Measurements from ENCODE around the gene CCDC188.

The CCDC188 gene

GRCh38 chr22:20126284-20127029 lies 24.4 kb downstream of the CCDC188 start:
- H3K9ac ChIP-seq (ENCODE audit: low read length), result no peak overlapping the region
- no peaks in the 10 kb centered on the region for H3K9me3 ChIP-seq (ENCODE audit: control insufficient read depth, low read length)
- peaks cover 6% of the 10 kb centered on the region for H3K36me3 ChIP-seq (ENCODE audit: control insufficient read depth, insufficient read depth, low read length)
- H3K4me3 ChIP-seq (ENCODE audit: low read length), result no peak overlapping the region
- H3K4me1 ChIP-seq (ENCODE audit: control insufficient read depth, insufficient read depth, low read length), result peaks cover 6% of the 10 kb centered on the region
- H3K27me3 ChIP-seq (ENCODE audit: control insufficient read depth, insufficient read depth, low read length), result no peaks in the 10 kb centered on the region

DNA sequence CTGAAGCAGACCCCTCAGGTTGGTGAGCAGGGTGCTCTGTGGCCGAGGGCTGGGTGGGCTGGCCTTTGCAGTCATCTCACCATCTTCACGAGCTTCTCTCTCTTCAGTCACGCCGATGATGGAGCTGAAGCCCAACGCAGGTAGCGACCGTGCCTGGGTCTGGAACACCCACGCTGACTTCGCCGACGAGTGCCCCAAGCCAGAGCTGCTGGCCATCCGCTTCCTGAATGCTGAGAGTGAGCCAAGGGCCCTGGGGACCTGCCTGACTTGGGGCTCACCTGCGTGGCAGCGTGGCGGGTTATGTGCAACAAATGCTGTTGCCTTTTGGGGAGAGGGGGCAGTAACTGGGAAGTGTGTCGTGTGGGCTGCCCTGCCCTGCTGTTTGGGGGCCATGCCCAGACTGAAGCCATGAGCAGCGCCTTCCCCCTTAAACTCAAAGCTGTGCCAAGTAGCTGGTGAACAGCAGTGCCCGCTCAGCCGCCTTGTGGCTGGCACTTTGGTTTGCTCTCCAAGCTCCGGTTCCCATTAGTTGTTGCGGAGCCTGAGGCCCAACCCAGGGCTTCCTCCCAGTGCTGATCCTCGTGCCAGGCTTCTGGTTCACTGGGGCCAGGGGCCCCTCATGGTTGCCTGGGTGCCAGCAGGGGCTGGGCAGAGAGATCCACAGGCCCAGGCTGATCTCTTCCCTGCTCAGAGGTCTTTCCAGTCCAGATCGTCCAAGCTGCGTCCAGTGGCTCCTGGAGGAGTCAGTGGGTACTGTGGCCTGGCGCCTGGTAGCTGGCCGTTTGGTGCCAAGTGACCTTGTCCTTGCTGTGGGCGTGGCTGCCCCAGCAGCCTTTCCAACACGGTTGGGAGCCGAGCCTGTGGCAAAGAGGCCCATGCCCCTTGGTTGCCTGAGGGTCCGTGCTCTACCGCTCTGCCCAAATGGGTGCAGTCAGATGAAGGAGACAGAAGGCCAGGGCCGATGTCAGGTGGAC lies 25.4 kb downstream of the CCDC188 start:
- H3K36me3 ChIP-seq (ENCODE audit: control insufficient read depth, insufficient read depth, low read length), result peaks cover 6% of the 10 kb centered on the region
- no peak overlapping the region for H3K9ac ChIP-seq (ENCODE audit: low read length)
- no peaks in the 10 kb centered on the region for H3K27me3 ChIP-seq (ENCODE audit: control insufficient read depth, insufficient read depth, low read length)
- H3K4me1 ChIP-seq (ENCODE audit: control insufficient read depth, insufficient read depth, low read length), result peaks cover 3% of the 10 kb centered on the region
- H3K4me3 ChIP-seq (ENCODE audit: low read length), result no peak overlapping the region
- H3K9me3 ChIP-seq (ENCODE audit: control insufficient read depth, low read length), result no peaks in the 10 kb centered on the region

DNA sequence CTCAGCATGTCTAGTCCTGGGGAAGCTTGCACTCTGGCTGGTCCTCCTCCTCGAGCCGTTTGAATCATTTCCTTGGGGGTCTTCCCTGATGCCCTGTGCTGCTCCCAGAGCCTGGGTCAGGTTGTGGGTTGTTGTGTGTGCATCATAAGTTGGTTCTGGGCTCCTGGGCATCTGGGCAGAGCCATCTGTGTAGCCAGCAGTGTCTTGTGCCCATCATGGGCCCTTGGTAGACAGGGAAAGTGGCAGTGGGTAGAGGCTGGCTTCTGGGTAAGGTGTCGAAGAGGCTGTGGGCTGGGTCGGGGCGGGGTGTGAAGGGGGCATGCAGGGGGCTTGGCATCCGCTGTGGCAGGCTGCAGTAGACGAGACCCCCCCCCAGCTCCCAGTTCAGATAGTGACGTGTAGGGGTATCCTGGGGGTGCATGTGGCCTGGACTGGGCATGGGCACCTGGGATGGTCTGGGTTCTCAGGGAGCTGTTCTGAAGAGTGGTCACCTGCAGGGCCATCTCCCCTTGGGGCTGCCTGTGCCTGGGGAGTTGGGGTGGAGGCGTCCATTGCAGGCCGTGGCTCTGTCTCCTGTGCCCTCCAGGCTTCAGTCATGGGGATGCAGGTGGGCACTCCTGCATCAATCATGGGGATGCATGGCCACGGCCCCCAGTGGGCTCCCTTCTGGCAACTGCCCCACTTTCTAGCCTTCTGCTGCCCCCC lies 26.6 kb downstream of the CCDC188 start:
- Histone ChIP-seq H3K4me1 (ENCODE audit: control insufficient read depth, insufficient read depth, low read length) (no peaks in the 10 kb centered on the region), H3K27me3 (ENCODE audit: control insufficient read depth, insufficient read depth, low read length) (no peaks in the 10 kb centered on the region), H3K4me3 (ENCODE audit: low read length) (no peak overlapping the region), H3K9ac (ENCODE audit: low read length) (no peak overlapping the region), H3K36me3 (ENCODE audit: control insufficient read depth, insufficient read depth, low read length) (peaks cover 6% of the 10 kb centered on the region), H3K9me3 (ENCODE audit: control insufficient read depth, low read length) (no peaks in the 10 kb centered on the region)

GRCh38 chr22:20123366-20124082 lies 27.3 kb downstream of the CCDC188 start:
- H3K9me3 ChIP-seq (ENCODE audit: control insufficient read depth, low read length), result no peaks in the 10 kb centered on the region
- no peak overlapping the region for H3K9ac ChIP-seq (ENCODE audit: low read length)
- H3K4me3 ChIP-seq (ENCODE audit: low read length), result no peak overlapping the region
- H3K36me3 ChIP-seq (ENCODE audit: control insufficient read depth, insufficient read depth, low read length), result peaks cover 6% of the 10 kb centered on the region
- peaks cover 5% of the 10 kb centered on the region for H3K4me1 ChIP-seq (ENCODE audit: control insufficient read depth, insufficient read depth, low read length)
- no peaks in the 10 kb centered on the region for H3K27me3 ChIP-seq (ENCODE audit: control insufficient read depth, insufficient read depth, low read length)

- H3K4me1 ChIP-seq (ENCODE audit: control insufficient read depth, insufficient read depth, low read length), result peaks cover 9% of the 10 kb centered on the region
- no peaks in the 10 kb centered on the region for H3K9me3 ChIP-seq (ENCODE audit: control insufficient read depth, low read length)
- no peak overlapping the region for H3K4me3 ChIP-seq (ENCODE audit: low read length)
- H3K36me3 ChIP-seq (ENCODE audit: control insufficient read depth, insufficient read depth, low read length), result peaks cover 6% of the 10 kb centered on the region
- no peak overlapping the region for H3K9ac ChIP-seq (ENCODE audit: low read length)
- no peaks in the 10 kb centered on the region for H3K27me3 ChIP-seq (ENCODE audit: control insufficient read depth, insufficient read depth, low read length)
Observed at GRCh38 chr22:20121856-20122415, 28.9 kb downstream of the CCDC188 start.

- H3K9ac ChIP-seq (ENCODE audit: low read length), result peak overlapping the region; percentile 65
- H3K27me3 ChIP-seq (ENCODE audit: control insufficient read depth, insufficient read depth, low read length), result no peaks in the 10 kb centered on the region
- H3K4me1 ChIP-seq (ENCODE audit: control insufficient read depth, insufficient read depth, low read length), result peaks cover 15% of the 10 kb centered on the region
- no peaks in the 10 kb centered on the region for H3K9me3 ChIP-seq (ENCODE audit: control insufficient read depth, low read length)
- H3K36me3 ChIP-seq (ENCODE audit: control insufficient read depth, insufficient read depth, low read length), result no peaks in the 10 kb centered on the region
- peak overlapping the region; percentile 56 for H3K4me3 ChIP-seq (ENCODE audit: low read length)
Observed at GRCh38 chr22:20118300-20119020, 32.4 kb downstream of the CCDC188 start.

GRCh38 chr22:20117633-20118299 lies 33.1 kb downstream of the CCDC188 start:
- H3K9me3 ChIP-seq (ENCODE audit: control insufficient read depth, low read length), result no peaks in the 10 kb centered on the region
- H3K9ac ChIP-seq (ENCODE audit: low read length), result peak overlapping the region; percentile 65
- H3K4me3 ChIP-seq (ENCODE audit: low read length), result peak overlapping the region; percentile 56
- no peaks in the 10 kb centered on the region for H3K27me3 ChIP-seq (ENCODE audit: control insufficient read depth, insufficient read depth, low read length)
- H3K36me3 ChIP-seq (ENCODE audit: control insufficient read depth, insufficient read depth, low read length), result no peaks in the 10 kb centered on the region
- peaks cover 15% of the 10 kb centered on the region for H3K4me1 ChIP-seq (ENCODE audit: control insufficient read depth, insufficient read depth, low read length)

GRCh38 chr22:20116951-20117632 lies 33.8 kb downstream of the CCDC188 start, which contains the start of gene TRMT2A:
Gene TRMT2A (minus strand): TSS chr22:20117226. CDS start chr22:20116906, 320 bp downstream.
- Histone ChIP-seq H3K9me3 (ENCODE audit: control insufficient read depth, low read length) (no peaks in the 10 kb centered on the region), H3K4me1 (ENCODE audit: control insufficient read depth, insufficient read depth, low read length) (peaks cover 15% of the 10 kb centered on the region), H3K27me3 (ENCODE audit: control insufficient read depth, insufficient read depth, low read length) (no peaks in the 10 kb centered on the region), H3K36me3 (ENCODE audit: control insufficient read depth, insufficient read depth, low read length) (no peaks in the 10 kb centered on the region), H3K4me3 (ENCODE audit: low read length) (peak within 1 kb of the TSS; percentile 63), H3K9ac (ENCODE audit: low read length) (peak within 1 kb of the TSS; percentile 83)

DNA sequence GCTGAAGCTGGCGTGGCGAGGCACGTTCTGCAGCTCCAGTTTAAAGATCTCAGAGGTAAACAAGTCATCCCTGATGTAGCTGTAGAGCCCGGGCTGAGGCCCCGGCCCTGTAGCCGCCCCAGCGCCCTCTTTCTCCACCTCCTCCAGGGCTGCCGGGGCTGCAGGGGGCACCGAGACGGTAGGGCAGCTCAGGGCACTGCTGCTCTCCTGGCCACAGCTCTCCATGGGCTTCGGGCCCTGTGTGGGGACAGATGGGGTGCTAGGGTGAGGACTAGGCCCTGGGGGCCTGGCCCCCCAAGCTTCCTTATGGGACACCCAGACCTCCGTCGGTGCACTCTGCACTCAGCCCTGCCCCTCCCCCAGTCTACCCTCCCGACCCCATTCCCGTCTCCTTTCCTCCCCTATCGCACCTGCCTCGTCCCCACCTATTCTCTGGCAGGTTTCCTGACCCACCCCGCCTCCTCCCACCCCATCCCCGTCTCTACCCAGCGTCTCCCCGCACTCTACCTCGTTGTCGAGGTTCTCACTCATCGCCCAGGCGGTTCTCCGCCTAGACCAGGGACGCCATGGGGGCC lies 34.4 kb downstream of the CCDC188 start:
- H3K9me3 ChIP-seq (ENCODE audit: control insufficient read depth, low read length), result no peaks in the 10 kb centered on the region
- no peaks in the 10 kb centered on the region for H3K27me3 ChIP-seq (ENCODE audit: control insufficient read depth, insufficient read depth, low read length)
- no peaks in the 10 kb centered on the region for H3K36me3 ChIP-seq (ENCODE audit: control insufficient read depth, insufficient read depth, low read length)
- peaks cover 15% of the 10 kb centered on the region for H3K4me1 ChIP-seq (ENCODE audit: control insufficient read depth, insufficient read depth, low read length)
- peak overlapping the region; percentile 83 for H3K9ac ChIP-seq (ENCODE audit: low read length)
- peak overlapping the region; percentile 63 for H3K4me3 ChIP-seq (ENCODE audit: low read length)

Measured in mucosa of stomach (tissue), 1 donor.